Sigmoid colon (tissue), 7 donors: ENCODE data around the gene MATCAP1. TPM values are rescaled to one million over a fixed set of nuclear protein-coding genes. Genes with fewer than 3 reads are reported as not detected.

ENCODE experiments used
- DNase-seq: peaks from one replicate; pipeline ENCODE4 v3.0.0-alpha.2; 2019
- H3K27ac ChIP-seq, 4 donors: fragments of 200-600 bp; sonication (generic); one replicate each; pipeline ENCODE4 v1.5.1; 2016 to 2019; ENCODE audit warnings: mild to moderate bottlenecking in 1 of 4
- H3K27me3 ChIP-seq, 3 donors: fragments of 200-600 bp; sonication (generic); one replicate each; pipeline ENCODE4 v1.5.1; 2019; ENCODE audit warnings: mild to moderate bottlenecking in 1 of 3
- H3K36me3 ChIP-seq, 4 donors: fragments of 200-600 bp; sonication (generic); one replicate each; pipeline ENCODE4 v1.5.1; 2016 to 2019
- H3K4me1 ChIP-seq, 4 donors: fragments of 200-600 bp; sonication (generic); one replicate each; pipeline ENCODE4 v1.5.1; 2017 to 2019
- H3K4me3 ChIP-seq, 4 donors: fragments of 200-600 bp; sonication (generic); one replicate each; pipeline ENCODE4 v1.5.1; 2017 to 2019; ENCODE audit warnings: mild to moderate bottlenecking in 2 of 4, moderate library complexity in 1 of 4
- H3K9me3 ChIP-seq, 4 donors: fragments of 200-600 bp in 3 of 4; sonication (generic) in 3 of 4; one replicate each; pipeline versions ENCODE4 v1.5.1 to v1.6.1; 2013 to 2019
- EP300 ChIP-seq, 4 donors: sonication (generic); formaldehyde crosslinking; IDR thresholded peaks; one replicate each; pipeline ENCODE4 v1.6.1; 2017; ENCODE audit warnings: antibody characterized with exemption in 4 of 4
- POLR2A ChIP-seq, 2 donors: fragments of 450-650 bp; IDR thresholded peaks; one replicate each; pipeline ENCODE4 v1.6.1; 2016; ENCODE audit warnings: antibody characterized with exemption in 2 of 2, mild to moderate bottlenecking in 2 of 2, moderate library complexity in 2 of 2
- POLR2AphosphoS5 ChIP-seq, 4 donors: sonication (generic); formaldehyde crosslinking; IDR thresholded peaks; one replicate each; pipeline ENCODE4 v1.6.1; 2017; ENCODE audit warnings: antibody characterized with exemption in 4 of 4
- WGBS, 2 donors: extraction: QIAGEN DNeasy Blood & Tissue Kit; methylation state at CpG; one replicate each; pipeline ENCODE4 v1.1.7; 2013; 5-methylcytosine and 5-hydroxymethylcytosine counted together
- intact Hi-C: fragments of 100-400 bp; cut with DNase I; formaldehyde crosslinking; loops from one replicate; pipeline ENCODE4 v1.15.1; 2023
- polyA plus RNA-seq, 3 donors: library from polyadenylated mRNA; stranded (reverse); fragments of 200-250 nt; gene quantifications; one replicate each; pipeline ENCODE4 v1.2.3, GENCODE V29; 2013
- total RNA-seq, 4 donors: library from RNA; depleted of rRNA; stranded (reverse); fragments of >200 nt; gene quantifications; one replicate each; pipeline ENCODE4 v1.1.0, GENCODE V29; 2016
- TF ChIP-seq, protein P1 (sequence below), 4 experiments: fragments of 450-650 bp in 3 of 4; fragments of 200-600 bp in 1 of 4; IDR thresholded peaks; one replicate each; pipeline ENCODE4 v1.5.1; 2016 to 2019; ENCODE audit warnings: antibody characterized with exemption in 4 of 4, mild to moderate bottlenecking in 3 of 4, moderate library complexity in 2 of 4
- donor health status: healthy with polysubstance abuse.
- donor health status: Bipolar disorder and iron deficiency.
- donor health status: healthy.

The MATCAP1 gene
- total and polyA plus RNA-seq, 7 donors = 3.0 to 30.3 (median 9.4) TPM

DNA sequence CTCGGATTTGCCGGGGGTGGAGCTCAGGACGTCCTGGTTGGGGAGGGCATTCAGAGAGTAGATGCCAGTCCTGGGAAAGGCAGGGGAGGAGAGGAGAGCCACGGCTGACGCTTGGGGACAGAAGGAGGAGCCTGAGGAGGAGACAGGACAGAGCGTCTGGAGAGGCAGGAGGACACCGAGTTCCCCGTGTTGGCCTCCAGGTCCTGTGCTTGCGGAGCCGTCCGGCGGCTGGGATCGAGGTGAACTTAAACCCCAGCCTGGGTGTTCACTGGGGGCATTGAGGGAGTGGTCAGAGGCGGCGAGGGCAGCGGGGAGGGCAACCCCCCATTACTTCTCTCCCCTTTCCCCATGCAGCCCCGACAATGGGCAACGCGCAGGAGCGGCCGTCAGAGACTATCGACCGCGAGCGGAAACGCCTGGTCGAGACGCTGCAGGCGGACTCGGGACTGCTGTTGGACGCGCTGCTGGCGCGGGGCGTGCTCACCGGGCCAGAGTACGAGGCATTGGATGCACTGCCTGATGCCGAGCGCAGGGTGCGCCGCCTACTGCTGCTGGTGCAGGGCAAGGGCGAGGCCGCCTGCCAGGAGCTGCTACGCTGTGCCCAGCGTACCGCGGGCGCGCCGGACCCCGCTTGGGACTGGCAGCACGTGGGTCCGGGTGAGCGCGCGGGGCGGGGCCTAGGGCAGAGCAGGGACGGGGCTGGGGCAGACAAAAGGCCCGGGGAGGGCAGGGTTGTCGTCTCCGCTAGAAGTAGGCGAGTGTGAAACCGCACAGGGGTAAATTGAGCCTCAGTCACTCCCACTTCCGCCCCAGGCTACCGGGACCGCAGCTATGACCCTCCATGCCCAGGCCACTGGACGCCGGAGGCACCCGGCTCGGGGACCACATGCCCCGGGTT lies 9.7 kb downstream of the MATCAP1 start:
- Histone ChIP-seq H3K4me3 (peak overlapping the region; percentile 22 to 52 (median 46)), H3K27me3 (no peaks in the 10 kb centered on the region), H3K9me3 (no peaks in the 10 kb centered on the region), H3K4me1 (peaks cover 0 to 67% (median 61%) of the 10 kb centered on the region in 4 donors), H3K27ac (peak overlapping the region; percentile 89 to 95 (median 90)), H3K36me3 (no peaks in the 10 kb centered on the region)
- 1% methylated on average over 71 of the region's 71 CpGs for WGBS, 2 donors
- TF ChIP-seq POLR2A (IDR thresholded peaks at IDR 0.05) = peak; percentile 61 to 67
- TF ChIP-seq, protein P1, sequence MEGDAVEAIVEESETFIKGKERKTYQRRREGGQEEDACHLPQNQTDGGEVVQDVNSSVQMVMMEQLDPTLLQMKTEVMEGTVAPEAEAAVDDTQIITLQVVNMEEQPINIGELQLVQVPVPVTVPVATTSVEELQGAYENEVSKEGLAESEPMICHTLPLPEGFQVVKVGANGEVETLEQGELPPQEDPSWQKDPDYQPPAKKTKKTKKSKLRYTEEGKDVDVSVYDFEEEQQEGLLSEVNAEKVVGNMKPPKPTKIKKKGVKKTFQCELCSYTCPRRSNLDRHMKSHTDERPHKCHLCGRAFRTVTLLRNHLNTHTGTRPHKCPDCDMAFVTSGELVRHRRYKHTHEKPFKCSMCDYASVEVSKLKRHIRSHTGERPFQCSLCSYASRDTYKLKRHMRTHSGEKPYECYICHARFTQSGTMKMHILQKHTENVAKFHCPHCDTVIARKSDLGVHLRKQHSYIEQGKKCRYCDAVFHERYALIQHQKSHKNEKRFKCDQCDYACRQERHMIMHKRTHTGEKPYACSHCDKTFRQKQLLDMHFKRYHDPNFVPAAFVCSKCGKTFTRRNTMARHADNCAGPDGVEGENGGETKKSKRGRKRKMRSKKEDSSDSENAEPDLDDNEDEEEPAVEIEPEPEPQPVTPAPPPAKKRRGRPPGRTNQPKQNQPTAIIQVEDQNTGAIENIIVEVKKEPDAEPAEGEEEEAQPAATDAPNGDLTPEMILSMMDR (IDR thresholded peaks at IDR 0.05) = peak in 3 of 4 experiments; percentile 10 to 37 (median 33)
- TF ChIP-seq POLR2AphosphoS5 (IDR thresholded peaks at IDR 0.05) = peak; percentile 54 to 86 (median 76)
- TF ChIP-seq EP300 (IDR thresholded peaks at IDR 0.05) = peak in 1 of 4 donors; percentile 70
- peak; percentile 96 for DNase-seq
- intact Hi-C loops = no loop called here

GRCh38 chr16:67173323-67173722 lies 10.4 kb downstream of the MATCAP1 start:
- peak overlapping the region; percentile 89 to 95 (median 90) for H3K27ac ChIP-seq
- H3K4me3 ChIP-seq = peak overlapping the region in 3 of 4 donors; percentile 40 to 52 (median 52)
- no peak for DNase-seq
- TF ChIP-seq EP300 (IDR thresholded peaks at IDR 0.05) (no peak), POLR2AphosphoS5 (IDR thresholded peaks at IDR 0.05) (no peak), POLR2A (IDR thresholded peaks at IDR 0.05) (no peak)
- TF ChIP-seq, protein P1 (IDR thresholded peaks at IDR 0.05) = no peak
- WGBS, 2 donors = 78 to 98% methylated on average over 1 of the region's 1 CpG
- H3K36me3 ChIP-seq = no peaks in the 10 kb centered on the region
- H3K4me1 ChIP-seq = peaks cover 0 to 67% (median 60%) of the 10 kb centered on the region in 4 donors
- intact Hi-C loops = no loop called here
- H3K27me3 ChIP-seq = no peaks in the 10 kb centered on the region
- H3K9me3 ChIP-seq = no peaks in the 10 kb centered on the region

- Histone ChIP-seq H3K9me3 (no peaks in the 10 kb centered on the region), H3K27me3 (peaks cover under 1 to 3% (median 2%) of the 10 kb centered on the region in 3 donors), H3K36me3 (no peaks in the 10 kb centered on the region), H3K27ac (peak overlapping the region; percentile 87 to 95 (median 90)), H3K4me1 (peaks cover 0 to 57% (median 52%) of the 10 kb centered on the region in 4 donors), H3K4me3 (peak overlapping the region; percentile 29 to 57 (median 48))
- 50 to 55% methylated on average over 14 of the region's 14 CpGs for WGBS, 2 donors
- intact Hi-C loops = no loop called here
- TF ChIP-seq POLR2A (IDR thresholded peaks at IDR 0.05) = no peak
- TF ChIP-seq EP300 (IDR thresholded peaks at IDR 0.05) = no peak
- TF ChIP-seq, protein P1 (IDR thresholded peaks at IDR 0.05) = no peak
- TF ChIP-seq POLR2AphosphoS5 (IDR thresholded peaks at IDR 0.05) = no peak
- no peak for DNase-seq
These were observed 12.7 kb downstream of the MATCAP1 start for GRCh38 chr16:67170949-67171649.

GRCh38 chr16:67170168-67170948 lies 13.4 kb downstream of the MATCAP1 start, which contains the start of gene NOL3:
Gene NOL3 (plus strand): TSS chr16:67170538.
- Histone ChIP-seq H3K27me3 (peaks cover 8 to 10% (median 9%) of the 10 kb centered on the region in 3 donors), H3K27ac (peak within 1 kb of the TSS; percentile 87 to 95 (median 90)), H3K36me3 (no peaks in the 10 kb centered on the region), H3K4me3 (peak within 1 kb of the TSS; percentile 29 to 57 (median 48)), H3K9me3 (no peaks in the 10 kb centered on the region), H3K4me1 (peaks cover 0 to 64% (median 59%) of the 10 kb centered on the region in 4 donors)
- TF ChIP-seq POLR2AphosphoS5 (IDR thresholded peaks at IDR 0.05) = peak; percentile 47 to 80 (median 66)
- no peak for TF ChIP-seq EP300 (IDR thresholded peaks at IDR 0.05)
- TF ChIP-seq POLR2A (IDR thresholded peaks at IDR 0.05) = no peak
- TF ChIP-seq, protein P1 (IDR thresholded peaks at IDR 0.05) = no peak
- peak; percentile 94 for DNase-seq
- intact Hi-C loops = no loop called here
- WGBS, 2 donors = 1% methylated on average over 50 of the region's 50 CpGs
